ENCODE measurements around the gene TST. TPM values are rescaled to one million over a fixed set of nuclear protein-coding genes. Genes with fewer than 3 reads are reported as not detected.

TST gene
- total RNA-seq, 1 donor from 2014 or later: 39.0 TPM

- H3K4me3 Mint-ChIP-seq (ENCODE audit: unreplicated experiment): no peak overlapping the region
- H3K27ac Mint-ChIP-seq (ENCODE audit: unreplicated experiment): no peak overlapping the region
- TF ChIP-seq CTCF (IDR thresholded peaks at IDR 0.05; ENCODE audit: unreplicated experiment): no peak
- H3K27me3 Mint-ChIP-seq (ENCODE audit: unreplicated experiment): no peaks in the 10 kb centered on the region
- H3K9me3 Mint-ChIP-seq (ENCODE audit: unreplicated experiment): no peaks in the 10 kb centered on the region
- H3K4me1 Mint-ChIP-seq (ENCODE audit: unreplicated experiment): no peaks in the 10 kb centered on the region
- DNase-seq (ENCODE audit: low spot score): no peak
- H3K36me3 Mint-ChIP-seq (ENCODE audit: low read depth, unreplicated experiment): peaks cover 3% of the 10 kb centered on the region
These were observed 12.9 kb upstream of the TST start for GRCh38 chr22:37032134-37032534.

- no peak overlapping the region for H3K4me3 Mint-ChIP-seq (ENCODE audit: unreplicated experiment)
- peaks cover 3% of the 10 kb centered on the region for H3K36me3 Mint-ChIP-seq (ENCODE audit: low read depth, unreplicated experiment)
- no peak overlapping the region for H3K27ac Mint-ChIP-seq (ENCODE audit: unreplicated experiment)
- H3K4me1 Mint-ChIP-seq (ENCODE audit: unreplicated experiment): no peaks in the 10 kb centered on the region
- no peak for DNase-seq (ENCODE audit: low spot score)
- H3K27me3 Mint-ChIP-seq (ENCODE audit: unreplicated experiment): no peaks in the 10 kb centered on the region
- no peak for TF ChIP-seq CTCF (IDR thresholded peaks at IDR 0.05; ENCODE audit: unreplicated experiment)
- H3K9me3 Mint-ChIP-seq (ENCODE audit: unreplicated experiment): no peaks in the 10 kb centered on the region
These were observed 11.5 kb upstream of the TST start for GRCh38 chr22:37030560-37031281.

GRCh38 chr22:37028692-37029674 lies 9.7 kb upstream of the TST start:
- Mint-ChIP-seq H3K4me3 (ENCODE audit: unreplicated experiment) (no peak overlapping the region), H3K36me3 (ENCODE audit: low read depth, unreplicated experiment) (peaks cover 10% of the 10 kb centered on the region), H3K9me3 (ENCODE audit: unreplicated experiment) (no peaks in the 10 kb centered on the region), H3K27ac (ENCODE audit: unreplicated experiment) (no peak overlapping the region), H3K4me1 (ENCODE audit: unreplicated experiment) (no peaks in the 10 kb centered on the region), H3K27me3 (ENCODE audit: unreplicated experiment) (no peaks in the 10 kb centered on the region)
- DNase-seq (ENCODE audit: low spot score): no peak
- no peak for TF ChIP-seq CTCF (IDR thresholded peaks at IDR 0.05; ENCODE audit: unreplicated experiment)

- Mint-ChIP-seq H3K9me3 (ENCODE audit: unreplicated experiment) (no peaks in the 10 kb centered on the region), H3K4me1 (ENCODE audit: unreplicated experiment) (no peaks in the 10 kb centered on the region), H3K36me3 (ENCODE audit: low read depth, unreplicated experiment) (peaks cover 14% of the 10 kb centered on the region), H3K4me3 (ENCODE audit: unreplicated experiment) (no peak overlapping the region), H3K27me3 (ENCODE audit: unreplicated experiment) (no peaks in the 10 kb centered on the region), H3K27ac (ENCODE audit: unreplicated experiment) (no peak overlapping the region)
- no peak for DNase-seq (ENCODE audit: low spot score)
- no peak for TF ChIP-seq CTCF (IDR thresholded peaks at IDR 0.05; ENCODE audit: unreplicated experiment)
These were observed 8.3 kb upstream of the TST start for GRCh38 chr22:37027556-37027955.
